Neural cell (in vitro differentiated cells): Measurements from ENCODE around the gene MSGN1.

Experiments used
- CTCF ChIP-seq: fragments of 450-650 bp; IDR thresholded peaks from 2 replicates; pipeline ENCODE4 v1.5.1; 2014; ENCODE audit warnings: antibody characterized with exemption, mild to moderate bottlenecking, moderate library complexity; ENCODE audit not compliant: poor library complexity, severe bottlenecking
- EP300 ChIP-seq: fragments of 450-650 bp; conservative IDR thresholded peaks from 2 replicates; pipeline ENCODE4 v1.6.1; 2014; ENCODE audit warnings: antibody characterized with exemption, mild to moderate bottlenecking, moderate library complexity; ENCODE audit not compliant: poor library complexity, severe bottlenecking
- POLR2AphosphoS5 ChIP-seq: IDR thresholded peaks from 2 replicates; pipeline ENCODE4 v1.6.1; 2012
- RAD21 ChIP-seq: fragments of 450-650 bp; conservative IDR thresholded peaks from 2 replicates; pipeline ENCODE4 v1.6.1; 2014; ENCODE audit warnings: antibody characterized with exemption, mild to moderate bottlenecking, moderate library complexity

GRCh38 chr2:17821080-17821479 is 4.8 kb downstream of the MSGN1 start:
- TF ChIP-seq CTCF (no peak), RAD21 (no peak), POLR2AphosphoS5 (no peak), EP300 (no peak)
